Smooth muscle cell (in vitro differentiated cells): ENCODE data around the gene ZC3H18. TPM values are rescaled to one million over a fixed set of nuclear protein-coding genes. Genes with fewer than 3 reads are reported as not detected.

ENCODE experiments used
- DNase-seq: peaks from one replicate; lab custom pipeline; 2025; ENCODE audit not compliant: unreplicated experiment; lab: John Stamatoyannopoulos, UW
- H2AFZ ChIP-seq: fragments of 200-600 bp; sonication (generic); 2 replicates; pipeline ENCODE4 v1.6.0; 2016; ENCODE audit warnings: antibody characterized with exemption, low read depth, mild to moderate bottlenecking
- H3F3A ChIP-seq: fragments of 200-600 bp; sonication (generic); 2 replicates; pipeline ENCODE4 v1.6.0; 2017; ENCODE audit warnings: antibody characterized with exemption, low read depth
- H3K27ac ChIP-seq: fragments of 200-600 bp; sonication (generic); 2 replicates; pipeline ENCODE4 v1.5.1; 2016; ENCODE audit warnings: low read depth, mild to moderate bottlenecking
- H3K27me3 ChIP-seq: fragments of 200-600 bp; sonication (generic); 2 replicates; pipeline ENCODE4 v1.6.1; 2016; ENCODE audit warnings: low read depth, mild to moderate bottlenecking
- H3K36me3 ChIP-seq: fragments of 200-600 bp; sonication (generic); 2 replicates; pipeline ENCODE4 v1.5.1; 2016; ENCODE audit warnings: low read depth
- H3K4me1 ChIP-seq: fragments of 200-600 bp; sonication (generic); 2 replicates; pipeline ENCODE4 v1.5.1; 2016; ENCODE audit warnings: low read depth
- H3K4me2 ChIP-seq: fragments of 200-600 bp; sonication (generic); 2 replicates; pipeline ENCODE4 v1.6.0; 2016; ENCODE audit warnings: mild to moderate bottlenecking
- H3K4me3 ChIP-seq: fragments of 200-600 bp; sonication (generic); 2 replicates; pipeline ENCODE4 v1.5.1; 2016; ENCODE audit warnings: mild to moderate bottlenecking
- H3K79me2 ChIP-seq: fragments of 200-600 bp; sonication (generic); 2 replicates; pipeline ENCODE4 v1.6.0; 2016; ENCODE audit warnings: low read depth, mild to moderate bottlenecking
- H3K9ac ChIP-seq: fragments of 200-600 bp; sonication (generic); 2 replicates; pipeline ENCODE4 v1.6.0; 2016; ENCODE audit warnings: low read depth
- H3K9me3 ChIP-seq: fragments of 200-600 bp; sonication (generic); replicated peaks from 2 replicates; pipeline ENCODE4 v1.5.1; 2016; ENCODE audit warnings: low read depth
- H4K20me1 ChIP-seq: fragments of 200-600 bp; sonication (generic); 2 replicates; pipeline ENCODE4 v1.6.0; 2016; ENCODE audit warnings: low read depth
- WGBS: methylation state at CpG from one replicate; pipeline ENCODE4 v1.1.7; 2016; ENCODE audit warnings: low lambda C conversion rate; 5-methylcytosine and 5-hydroxymethylcytosine counted together
- polyA plus RNA-seq: library from polyadenylated mRNA; unstranded; fragments of >200 nt; fragmentation: Nextera tagmentation; extraction: Ambion mirVana; gene quantifications from 2 replicates; pipeline ENCODE4 v1.2.1, GENCODE V29; 2016
- total RNA-seq: library from RNA; depleted of rRNA; stranded (reverse); fragments of >200 nt; gene quantifications from 2 replicates; pipeline ENCODE4 v1.2.3, GENCODE V29; 2014
- TF ChIP-seq, protein P1 (sequence below): fragments of 200-600 bp; sonication (generic); IDR thresholded peaks from 2 replicates; pipeline ENCODE4 v1.5.1; 2017; ENCODE audit warnings: borderline replicate concordance, mild to moderate bottlenecking, antibody characterized with exemption; ENCODE audit not compliant: insufficient read depth, poor library complexity, severe bottlenecking

ZC3H18 gene
- total and polyA plus RNA-seq, 2 experiments from 2014 or later: 14.6 to 30.4 TPM

DNA sequence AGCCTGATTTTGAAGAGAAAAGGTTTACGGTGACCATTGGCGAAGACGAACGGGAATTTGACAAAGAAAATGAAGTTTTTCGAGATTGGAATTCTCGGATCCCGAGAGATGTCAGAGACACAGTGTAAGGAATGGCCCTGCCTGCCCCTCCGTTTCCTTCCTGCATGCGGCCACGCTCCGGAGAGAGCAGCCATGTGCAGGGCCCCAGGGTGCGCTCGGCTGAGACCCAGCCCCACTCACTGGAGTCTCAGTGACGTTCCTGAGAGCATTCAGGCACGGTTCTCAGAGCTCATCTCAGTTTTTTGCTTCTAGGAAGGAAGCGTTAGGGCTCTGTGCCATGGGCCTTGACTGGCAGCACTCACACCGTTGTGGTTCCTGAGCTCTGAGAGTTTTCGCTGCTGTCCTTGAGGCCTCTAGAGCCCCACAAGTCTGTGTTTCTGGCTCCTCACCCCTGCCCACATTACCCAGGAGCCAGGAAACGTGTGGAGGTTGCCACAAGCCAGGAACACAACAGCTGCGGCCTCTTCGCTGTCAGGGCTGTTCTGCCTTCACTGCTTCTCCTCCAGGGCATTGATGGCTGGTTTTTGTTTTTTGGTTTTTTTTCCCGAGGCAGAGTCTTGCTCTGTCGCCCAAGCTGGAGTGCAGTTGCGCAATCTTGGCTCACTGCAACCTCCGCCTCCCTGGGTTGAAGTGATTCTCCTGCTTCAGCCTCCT, 29.8 kb downstream of the ZC3H18 start:
- no peak overlapping the region for H3K4me3 ChIP-seq
- peaks cover 4% of the 10 kb centered on the region for H3K79me2 ChIP-seq
- no peaks in the 10 kb centered on the region for H3F3A ChIP-seq
- H3K36me3 ChIP-seq: peaks cover 13% of the 10 kb centered on the region
- no peak overlapping the region for H3K4me2 ChIP-seq
- H4K20me1 ChIP-seq: peaks cover 69% of the 10 kb centered on the region
- H3K9me3 ChIP-seq: no peaks in the 10 kb centered on the region
- WGBS: 95% methylated on average over 25 of the region's 25 CpGs
- no peaks in the 10 kb centered on the region for H3K4me1 ChIP-seq
- no peak overlapping the region for H3K27ac ChIP-seq
- TF ChIP-seq, protein P1, sequence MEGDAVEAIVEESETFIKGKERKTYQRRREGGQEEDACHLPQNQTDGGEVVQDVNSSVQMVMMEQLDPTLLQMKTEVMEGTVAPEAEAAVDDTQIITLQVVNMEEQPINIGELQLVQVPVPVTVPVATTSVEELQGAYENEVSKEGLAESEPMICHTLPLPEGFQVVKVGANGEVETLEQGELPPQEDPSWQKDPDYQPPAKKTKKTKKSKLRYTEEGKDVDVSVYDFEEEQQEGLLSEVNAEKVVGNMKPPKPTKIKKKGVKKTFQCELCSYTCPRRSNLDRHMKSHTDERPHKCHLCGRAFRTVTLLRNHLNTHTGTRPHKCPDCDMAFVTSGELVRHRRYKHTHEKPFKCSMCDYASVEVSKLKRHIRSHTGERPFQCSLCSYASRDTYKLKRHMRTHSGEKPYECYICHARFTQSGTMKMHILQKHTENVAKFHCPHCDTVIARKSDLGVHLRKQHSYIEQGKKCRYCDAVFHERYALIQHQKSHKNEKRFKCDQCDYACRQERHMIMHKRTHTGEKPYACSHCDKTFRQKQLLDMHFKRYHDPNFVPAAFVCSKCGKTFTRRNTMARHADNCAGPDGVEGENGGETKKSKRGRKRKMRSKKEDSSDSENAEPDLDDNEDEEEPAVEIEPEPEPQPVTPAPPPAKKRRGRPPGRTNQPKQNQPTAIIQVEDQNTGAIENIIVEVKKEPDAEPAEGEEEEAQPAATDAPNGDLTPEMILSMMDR: no peak
- no peaks in the 10 kb centered on the region for H3K27me3 ChIP-seq
- no peak overlapping the region for H3K9ac ChIP-seq
- H2AFZ ChIP-seq: no peak overlapping the region
- DNase-seq: no peak

DNA sequence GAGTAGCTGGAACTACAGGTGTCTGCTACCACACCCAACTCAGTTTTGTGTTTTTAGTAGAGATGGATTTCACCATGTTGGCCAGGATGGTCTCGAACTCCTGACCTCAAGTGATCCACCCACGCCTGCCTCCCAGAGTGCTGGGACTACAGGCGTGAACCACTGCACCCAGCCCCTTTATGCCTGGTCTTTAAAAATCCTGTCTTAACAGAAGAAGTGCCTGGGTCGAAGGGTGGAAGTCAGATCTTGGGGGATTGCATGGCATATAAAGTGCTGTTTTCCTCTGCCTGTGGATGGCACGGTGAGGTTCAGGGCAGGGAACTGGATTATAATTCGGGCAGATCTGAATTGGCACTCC, 30.3 kb downstream of the ZC3H18 start:
- H3K9me3 ChIP-seq: no peaks in the 10 kb centered on the region
- no peak for DNase-seq
- no peaks in the 10 kb centered on the region for H3F3A ChIP-seq
- H3K4me2 ChIP-seq: no peak overlapping the region
- H3K79me2 ChIP-seq: no peaks in the 10 kb centered on the region
- TF ChIP-seq, protein P1: no peak
- peaks cover 69% of the 10 kb centered on the region for H4K20me1 ChIP-seq
- H3K27ac ChIP-seq: no peak overlapping the region
- WGBS: 97% methylated on average over 6 of the region's 6 CpGs
- H3K4me1 ChIP-seq: no peaks in the 10 kb centered on the region
- H3K27me3 ChIP-seq: no peaks in the 10 kb centered on the region
- H3K4me3 ChIP-seq: no peak overlapping the region
- peaks cover 13% of the 10 kb centered on the region for H3K36me3 ChIP-seq
- H2AFZ ChIP-seq: no peak overlapping the region
- H3K9ac ChIP-seq: no peak overlapping the region

DNA sequence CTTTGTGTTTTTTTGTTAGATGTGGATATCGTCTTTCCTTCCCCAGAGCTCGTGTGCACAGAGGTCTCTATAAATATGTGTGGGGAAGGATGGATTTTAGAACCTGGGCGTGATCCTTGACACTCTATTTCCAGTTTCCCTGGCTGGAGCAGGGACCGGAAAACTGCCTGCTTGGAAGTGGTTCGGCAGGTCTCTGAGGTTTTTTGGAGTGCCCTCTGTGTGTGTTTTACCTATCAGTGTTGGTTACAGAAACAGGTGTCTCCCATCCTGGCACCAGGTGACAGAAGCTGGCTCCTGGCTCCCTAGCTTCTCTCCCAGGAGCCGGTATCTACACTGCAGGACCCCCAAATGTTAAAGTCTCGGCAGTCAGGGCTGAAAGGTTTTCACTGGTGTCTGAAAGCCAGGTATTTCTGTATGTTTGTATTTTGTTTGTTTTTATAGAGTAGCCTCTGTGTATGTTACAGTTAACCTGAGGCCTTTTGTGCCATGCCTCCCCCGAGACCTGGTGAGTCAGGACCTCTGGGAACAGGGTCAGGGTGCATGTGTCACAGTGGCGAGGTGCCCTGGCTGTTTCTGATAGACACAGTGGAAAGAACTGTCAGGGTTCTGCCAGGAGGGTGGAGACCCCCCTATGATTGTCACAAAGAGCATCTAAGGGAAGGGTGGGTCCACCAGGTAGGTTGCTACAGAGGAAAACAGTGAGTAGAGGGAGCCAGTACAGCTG, 31.3 kb downstream of the ZC3H18 start:
- Histone ChIP-seq H3K4me1 (no peaks in the 10 kb centered on the region), H3K9ac (no peak overlapping the region), H2AFZ (no peak overlapping the region), H3K4me3 (no peak overlapping the region), H3K27me3 (no peaks in the 10 kb centered on the region), H3K79me2 (no peaks in the 10 kb centered on the region), H3K9me3 (no peaks in the 10 kb centered on the region), H3F3A (no peaks in the 10 kb centered on the region), H3K27ac (no peak overlapping the region), H4K20me1 (peaks cover 70% of the 10 kb centered on the region), H3K36me3 (peaks cover 13% of the 10 kb centered on the region), H3K4me2 (no peak overlapping the region)
- DNase-seq: no peak
- TF ChIP-seq, protein P1: no peak
- WGBS: 96% methylated on average over 9 of the region's 9 CpGs

DNA sequence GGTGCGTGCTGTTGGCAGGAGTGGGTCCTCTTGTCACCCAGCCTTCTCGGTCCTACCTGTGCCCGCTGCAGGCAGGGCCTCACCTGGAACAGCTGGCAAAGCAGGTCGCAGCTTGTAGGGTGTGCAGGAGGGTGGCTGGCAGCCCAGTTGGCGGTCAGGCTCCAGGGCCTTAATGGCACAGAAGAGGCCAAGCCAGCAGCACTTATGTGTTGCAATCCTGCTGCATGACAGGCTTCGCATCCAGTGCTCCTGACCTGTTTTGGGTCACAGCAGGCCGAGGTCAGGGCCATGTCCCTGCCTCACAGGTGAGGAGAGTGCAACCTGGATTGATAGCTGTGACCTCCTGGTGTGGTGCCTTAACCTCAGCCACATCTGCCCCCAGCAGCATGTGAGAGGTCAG, 31.9 kb downstream of the ZC3H18 start:
- H3K9me3 ChIP-seq: no peaks in the 10 kb centered on the region
- H3K4me3 ChIP-seq: no peak overlapping the region
- no peak overlapping the region for H3K4me2 ChIP-seq
- TF ChIP-seq, protein P1: no peak
- H3K27me3 ChIP-seq: no peaks in the 10 kb centered on the region
- no peak overlapping the region for H3K9ac ChIP-seq
- no peak overlapping the region for H3K27ac ChIP-seq
- no peaks in the 10 kb centered on the region for H3K4me1 ChIP-seq
- H3K36me3 ChIP-seq: peaks cover 13% of the 10 kb centered on the region
- H3F3A ChIP-seq: no peaks in the 10 kb centered on the region
- DNase-seq: no peak
- H2AFZ ChIP-seq: no peak overlapping the region
- peaks cover 70% of the 10 kb centered on the region for H4K20me1 ChIP-seq
- 95% methylated on average over 7 of the region's 7 CpGs for WGBS
- no peaks in the 10 kb centered on the region for H3K79me2 ChIP-seq
